Neural progenitor cell (in vitro differentiated cells): ENCODE measurements around the gene SLC23A2.

Source experiments
- EZH2 ChIP-seq: fragments of 200-600 bp; sonication (generic); IDR thresholded peaks from 2 replicates; pipeline ENCODE4 v1.6.1; 2017; ENCODE audit warnings: antibody characterized with exemption, mild to moderate bottlenecking, moderate library complexity
- TF ChIP-seq, protein P1 (sequence below): fragments of 200-600 bp; sonication (generic); IDR thresholded peaks from 2 replicates; pipeline ENCODE4 v1.5.1; 2017; ENCODE audit warnings: antibody characterized with exemption, mild to moderate bottlenecking

DNA sequence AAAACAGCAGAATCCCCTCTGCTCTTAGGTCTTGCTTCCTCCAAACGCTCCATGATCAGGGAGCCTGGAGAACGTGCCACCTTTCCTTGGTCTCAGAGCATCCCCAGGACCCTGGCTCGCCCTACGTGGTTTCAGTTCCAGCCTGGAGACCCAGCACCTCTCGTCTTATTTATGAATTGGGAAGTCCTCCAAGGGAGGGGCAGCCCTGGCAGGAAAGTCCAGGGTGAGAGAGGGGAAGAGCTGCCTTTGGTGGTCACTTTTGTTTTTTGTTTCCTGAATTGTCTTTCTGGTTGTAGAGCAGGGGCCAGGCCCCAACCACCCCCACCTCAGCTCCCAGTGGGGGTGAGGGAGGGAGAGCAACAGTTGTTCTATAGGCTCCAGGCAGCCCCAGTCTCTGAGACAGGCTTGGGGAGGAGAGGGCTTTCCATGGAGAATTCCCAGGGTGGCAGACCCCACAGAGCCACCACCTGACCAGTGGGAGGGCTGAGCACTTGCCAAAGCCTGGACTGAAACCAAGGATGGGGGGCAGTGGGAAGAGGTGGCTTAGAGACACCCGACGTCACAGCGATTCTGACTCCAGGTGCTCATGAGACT, 190.8 kb downstream of the SLC23A2 start:
- TF ChIP-seq, protein P1, sequence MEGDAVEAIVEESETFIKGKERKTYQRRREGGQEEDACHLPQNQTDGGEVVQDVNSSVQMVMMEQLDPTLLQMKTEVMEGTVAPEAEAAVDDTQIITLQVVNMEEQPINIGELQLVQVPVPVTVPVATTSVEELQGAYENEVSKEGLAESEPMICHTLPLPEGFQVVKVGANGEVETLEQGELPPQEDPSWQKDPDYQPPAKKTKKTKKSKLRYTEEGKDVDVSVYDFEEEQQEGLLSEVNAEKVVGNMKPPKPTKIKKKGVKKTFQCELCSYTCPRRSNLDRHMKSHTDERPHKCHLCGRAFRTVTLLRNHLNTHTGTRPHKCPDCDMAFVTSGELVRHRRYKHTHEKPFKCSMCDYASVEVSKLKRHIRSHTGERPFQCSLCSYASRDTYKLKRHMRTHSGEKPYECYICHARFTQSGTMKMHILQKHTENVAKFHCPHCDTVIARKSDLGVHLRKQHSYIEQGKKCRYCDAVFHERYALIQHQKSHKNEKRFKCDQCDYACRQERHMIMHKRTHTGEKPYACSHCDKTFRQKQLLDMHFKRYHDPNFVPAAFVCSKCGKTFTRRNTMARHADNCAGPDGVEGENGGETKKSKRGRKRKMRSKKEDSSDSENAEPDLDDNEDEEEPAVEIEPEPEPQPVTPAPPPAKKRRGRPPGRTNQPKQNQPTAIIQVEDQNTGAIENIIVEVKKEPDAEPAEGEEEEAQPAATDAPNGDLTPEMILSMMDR: no peak
- TF ChIP-seq EZH2: no peak
